NCI-H2227 (cell line): ENCODE results near the gene BMP7.

Experiments
- DNase-seq: peaks from one replicate; lab custom pipeline; 2025; ENCODE audit not compliant: unreplicated experiment; lab: John Stamatoyannopoulos, UW

The BMP7 gene

DNA sequence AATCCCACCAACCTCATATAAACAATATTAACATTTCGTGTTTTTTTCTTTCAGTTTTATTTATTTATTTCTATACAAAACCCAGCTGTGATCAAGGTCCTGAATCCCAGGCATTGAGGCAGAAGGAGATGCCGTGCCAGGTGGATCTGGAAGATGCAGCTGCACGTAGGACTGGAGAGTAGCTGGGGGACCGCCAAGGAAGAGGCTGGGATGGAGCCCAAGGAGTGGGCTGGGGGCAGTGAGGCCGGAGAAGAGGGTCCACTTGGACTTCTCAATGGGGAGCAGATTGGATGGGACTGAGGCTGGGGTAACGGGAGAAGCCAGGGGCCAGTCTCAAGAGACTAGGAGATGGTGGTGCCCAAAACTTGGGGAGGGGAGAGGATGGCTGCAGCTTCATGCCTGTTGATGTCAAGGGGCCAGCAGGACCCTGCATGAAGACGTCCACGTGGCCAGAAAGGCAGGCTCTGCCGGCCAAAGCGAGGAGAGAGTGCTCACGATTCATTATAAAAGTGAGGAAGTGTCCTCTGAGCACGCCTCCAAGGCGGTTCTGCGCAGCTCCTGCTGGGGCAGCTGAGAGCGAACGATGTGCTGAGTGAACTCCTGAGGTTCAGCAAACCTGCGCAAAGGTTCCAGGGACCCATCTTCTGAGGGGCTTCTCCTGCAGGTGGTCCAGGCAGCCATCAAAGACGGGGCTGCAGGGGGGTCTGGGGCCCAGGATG, 110.3 kb downstream of the BMP7 start:
- no peak for DNase-seq

DNA sequence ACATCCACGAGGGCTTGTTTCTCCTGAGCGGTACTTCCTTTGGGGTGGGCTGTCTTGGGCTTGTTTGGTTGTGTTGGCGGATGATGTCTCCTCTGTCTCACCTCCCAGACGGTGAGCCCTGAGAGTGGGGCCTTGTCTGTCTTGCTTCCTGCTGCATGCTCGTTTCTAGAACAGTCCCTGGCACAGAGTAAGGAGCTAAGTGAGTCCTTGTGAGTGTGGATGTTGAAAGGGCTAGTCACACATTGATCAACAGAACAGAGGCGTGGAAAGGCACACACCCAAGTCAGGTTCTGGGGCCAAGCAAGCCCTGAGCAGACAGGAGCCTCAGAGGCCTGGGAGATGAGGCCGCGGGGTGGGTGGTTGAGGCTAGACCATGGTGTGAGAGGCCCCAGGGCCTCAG, 111.0 kb downstream of the BMP7 start:
- no peak for DNase-seq

DNA sequence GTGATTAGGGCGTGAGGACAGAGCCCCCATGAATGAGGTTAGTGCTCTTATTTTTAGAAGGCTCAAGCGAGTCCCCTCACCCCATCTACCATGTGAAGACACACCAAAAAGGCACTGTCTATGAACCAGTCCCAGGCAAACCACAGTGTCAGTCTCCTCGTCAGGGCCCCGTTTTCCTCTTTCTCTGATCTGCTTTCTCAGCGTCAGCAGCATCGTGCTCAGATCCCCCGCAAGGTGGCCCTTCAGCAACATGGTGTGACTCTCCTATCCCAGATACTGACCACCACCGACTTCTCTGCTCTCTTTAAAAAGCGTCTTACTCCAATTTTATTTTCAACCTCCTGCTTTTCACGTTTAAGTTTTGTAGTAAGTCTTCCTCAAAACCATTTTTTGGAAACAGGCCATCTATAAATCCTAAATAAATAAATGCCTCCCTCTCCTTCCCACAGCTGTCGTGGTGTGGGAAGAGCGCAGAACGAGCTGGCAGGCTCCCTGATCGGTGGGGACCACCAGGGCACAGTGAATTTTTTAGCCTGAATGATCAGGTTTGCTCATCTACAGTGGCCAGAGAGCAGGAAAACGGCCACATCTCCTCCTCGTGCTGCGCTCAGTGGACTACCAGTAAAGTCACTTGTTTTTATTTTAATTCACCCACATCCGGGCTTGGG, 113.1 kb downstream of the BMP7 start:
- no peak for DNase-seq

DNA sequence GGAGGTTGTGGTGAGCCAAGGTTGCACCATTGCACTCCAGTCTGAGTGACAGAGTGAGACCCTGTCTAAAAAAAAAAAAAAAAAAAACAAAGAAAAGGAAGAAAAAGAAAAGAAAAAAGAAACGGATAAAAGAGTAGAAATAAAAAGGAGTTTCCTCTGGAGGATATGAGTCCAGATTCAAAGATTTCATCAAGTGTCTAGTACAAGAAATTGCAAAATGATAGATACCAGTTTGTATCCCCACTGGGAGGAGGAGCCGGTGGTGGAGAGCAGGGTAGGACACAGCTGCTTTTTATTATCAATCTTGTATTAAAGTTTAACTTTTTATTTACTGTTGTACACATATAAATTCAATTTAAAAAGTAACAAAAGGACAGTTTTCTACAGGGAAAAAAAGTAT, 113.9 kb downstream of the BMP7 start:
- DNase-seq: no peak

DNA sequence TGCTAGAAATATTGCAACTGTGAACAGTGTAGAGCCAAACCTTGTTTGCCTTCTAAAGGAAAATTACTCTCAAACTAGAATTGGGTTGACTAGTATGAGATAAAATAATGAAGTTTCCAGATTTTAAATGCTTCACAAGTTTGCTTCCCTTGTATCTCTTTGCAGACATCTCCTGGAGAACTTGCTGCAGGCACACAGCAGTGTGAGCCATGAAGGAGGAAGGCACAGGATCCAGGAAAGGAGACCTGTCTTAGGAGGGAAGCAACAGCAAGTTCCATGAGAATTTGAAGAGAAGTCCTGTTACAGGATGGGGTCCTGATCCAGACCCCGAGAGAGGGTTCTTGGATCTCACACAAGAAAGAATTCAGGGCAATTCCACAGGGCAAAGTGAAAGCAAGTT, 115.9 kb downstream of the BMP7 start:
- DNase-seq: no peak

GRCh38 chr20:57148263-57148662, 118.2 kb downstream of the BMP7 start:
- peak; percentile 3 for DNase-seq

GRCh38 chr20:57147185-57147584, 119.3 kb downstream of the BMP7 start:
- no peak for DNase-seq

- no peak for DNase-seq
Observed at GRCh38 chr20:57146155-57146554, 120.3 kb downstream of the BMP7 start.

- DNase-seq: no peak
Observed at GRCh38 chr20:57145089-57145631, 121.3 kb downstream of the BMP7 start.

- DNase-seq: no peak
Observed at GRCh38 chr20:57143173-57143572, 123.3 kb downstream of the BMP7 start.

DNA sequence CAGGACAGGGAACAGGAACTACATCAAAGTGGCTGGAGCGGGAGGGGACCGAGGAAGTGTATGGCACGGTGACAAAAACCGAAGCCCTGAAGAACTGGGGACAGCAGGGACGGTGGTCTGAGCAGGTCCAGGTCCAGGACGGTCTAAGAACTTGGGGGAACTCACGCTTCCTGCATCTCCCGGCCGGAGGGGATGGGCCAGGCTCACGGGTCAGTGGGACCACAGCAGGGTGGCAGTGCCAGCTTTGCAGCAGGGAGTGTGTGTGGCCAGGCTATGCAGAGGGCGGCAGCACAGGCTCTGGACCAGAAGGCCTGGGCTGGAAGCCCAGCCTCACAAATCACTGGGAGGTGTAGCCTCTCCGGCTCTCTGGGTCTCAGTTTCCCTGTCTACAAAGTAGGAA, 123.8 kb downstream of the BMP7 start:
- no peak for DNase-seq

DNA sequence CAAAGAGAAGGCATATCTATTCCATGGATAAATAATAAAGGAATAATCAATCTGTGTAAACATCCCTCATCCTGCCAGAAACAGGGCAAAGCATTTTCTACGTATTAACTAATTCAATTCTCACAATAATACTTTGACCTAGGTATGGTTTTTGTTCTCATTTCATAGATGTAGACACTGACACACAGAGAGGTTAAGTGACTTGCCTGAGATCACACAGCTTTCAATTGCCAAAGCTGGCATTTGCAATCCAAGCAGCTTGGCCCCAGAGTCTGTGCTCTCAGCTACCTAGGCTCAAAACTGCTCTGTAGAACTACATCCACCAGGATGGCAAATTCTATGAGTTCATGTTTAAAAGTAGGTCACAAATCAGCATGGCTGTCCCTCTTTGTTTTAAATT, 124.9 kb downstream of the BMP7 start:
- no peak for DNase-seq

- no peak for DNase-seq
Observed at GRCh38 chr20:57140416-57140965, 126.0 kb downstream of the BMP7 start.

- no peak for DNase-seq
Observed at GRCh38 chr20:57139342-57140093, 126.9 kb downstream of the BMP7 start.

- no peak for DNase-seq
Observed at GRCh38 chr20:57138198-57138995, 128.0 kb downstream of the BMP7 start.

GRCh38 chr20:57137676-57138075, 128.8 kb downstream of the BMP7 start:
- DNase-seq: no peak

DNA sequence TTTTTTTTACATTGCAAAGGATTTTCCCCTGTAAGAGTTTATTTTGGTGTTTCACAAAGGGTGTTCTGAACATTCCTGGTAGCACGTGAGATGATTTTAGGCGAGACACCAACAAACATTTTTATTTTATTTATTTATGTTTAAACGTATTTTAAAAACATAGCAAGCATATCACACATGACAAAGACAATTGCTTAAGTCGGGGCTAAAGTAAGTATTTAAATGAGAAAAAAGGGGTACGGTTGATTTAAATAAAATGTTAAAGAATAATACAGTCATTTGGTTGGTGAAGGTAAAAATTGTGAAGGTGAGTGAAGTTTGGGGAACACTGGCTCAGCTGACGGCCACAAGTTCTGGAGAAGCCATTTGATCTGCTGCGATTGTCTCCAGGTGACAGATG, 129.7 kb downstream of the BMP7 start:
- DNase-seq: no peak

GRCh38 chr20:57135875-57136274, 130.6 kb downstream of the BMP7 start:
- DNase-seq: no peak

- no peak for DNase-seq
Observed at GRCh38 chr20:57134804-57135203, 131.6 kb downstream of the BMP7 start.

DNA sequence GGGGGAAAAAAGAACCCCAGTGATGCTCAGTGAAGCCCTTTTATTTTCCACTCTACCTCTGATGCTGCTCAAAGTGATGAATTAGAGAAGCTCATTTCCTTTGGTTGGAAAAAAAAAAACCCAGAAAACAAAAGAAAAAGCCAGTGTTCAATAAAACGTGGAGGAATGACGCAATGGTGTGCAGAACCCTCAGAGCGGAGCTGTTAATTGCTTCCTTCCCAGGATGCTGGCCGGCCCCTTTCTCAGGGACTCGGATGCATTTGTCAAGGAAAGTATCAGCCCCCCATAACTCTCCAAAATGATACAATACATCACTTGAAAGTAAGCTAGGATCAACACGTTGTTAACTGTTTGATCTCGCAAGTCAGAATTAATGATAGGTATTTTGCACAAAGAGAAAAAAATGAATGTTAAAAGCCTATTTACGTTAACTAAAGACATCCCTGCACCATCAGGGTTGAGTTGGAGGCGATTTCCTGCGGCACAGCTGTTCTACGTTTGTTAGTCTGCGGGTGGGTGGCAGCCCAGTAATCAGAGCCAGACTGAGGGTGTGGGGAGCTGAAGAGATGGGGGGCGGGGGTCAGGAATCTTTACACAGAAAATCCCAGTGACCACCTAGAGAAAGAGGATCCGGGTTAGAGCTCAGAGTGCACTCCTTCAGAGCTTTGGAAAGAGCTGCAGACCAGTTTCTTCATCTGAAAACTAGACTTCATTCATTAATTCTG, 132.4 kb downstream of the BMP7 start:
- no peak for DNase-seq
